Gastrocnemius medialis (tissue), 4 donors: Measurements from ENCODE around the gene TRIP11. TPM values are rescaled to one million over a fixed set of nuclear protein-coding genes. Genes with fewer than 3 reads are reported as not detected.

Experiments used
- ATAC-seq, 2 donors: fragments of 150-250 bp; one replicate each; pipeline ENCODE4 v1.9.1; 2016
- DNase-seq, 2 donors: peaks; one replicate each; pipeline ENCODE4 v3.0.0-alpha.2; 2019
- H3K27ac ChIP-seq, 4 donors: fragments of 200-600 bp; sonication (generic); 1 replicate in 1 of 4; 2 replicates in 3 of 4; pipeline ENCODE4 v1.5.1; 2016 to 2018; ENCODE audit warnings: mild to moderate bottlenecking in 2 of 4, moderate library complexity in 1 of 4
- H3K27me3 ChIP-seq, 3 donors: fragments of 200-600 bp; sonication (generic) in 2 of 3; 1 replicate in 1 of 3; 2 replicates in 2 of 3; pipeline versions ENCODE4 v1.5.1 to v1.6.0; 2016 to 2019; ENCODE audit warnings: mild to moderate bottlenecking in 1 of 3, moderate library complexity in 1 of 3
- H3K36me3 ChIP-seq, 2 donors: fragments of 200-600 bp; sonication (generic) in 1 of 2; one replicate each; pipeline ENCODE4 v1.5.1; 2017 to 2018
- H3K4me1 ChIP-seq, 2 donors: fragments of 200-600 bp; sonication (generic) in 1 of 2; one replicate each; pipeline ENCODE4 v1.5.1; 2016 to 2017; ENCODE audit warnings: mild to moderate bottlenecking in 2 of 2
- H3K4me3 ChIP-seq, 4 donors: fragments of 200-600 bp; sonication (generic) in 3 of 4; 1 replicate in 1 of 4; 2 replicates in 3 of 4; pipeline ENCODE4 v1.5.1; 2016 to 2019; ENCODE audit warnings: mild to moderate bottlenecking in 2 of 4
- H3K9me3 ChIP-seq, 3 donors: fragments of 200-600 bp; sonication (generic) in 2 of 3; 1 replicate in 1 of 3; 2 replicates in 2 of 3; pipeline ENCODE4 v1.5.1; 2016 to 2019
- CTCF ChIP-seq, 5 experiments: fragments of 450-650 bp in 3 of 5; fragments of 200-600 bp in 2 of 5; sonication (generic) in 2 of 5; IDR thresholded peaks in 4 of 5; conservative IDR thresholded peaks in 1 of 5; 1 replicate in 4 of 5; 2 replicates in 1 of 5; pipeline ENCODE4 v1.5.1; 2016 to 2019; ENCODE audit warnings: antibody characterized with exemption in 5 of 5, mild to moderate bottlenecking in 3 of 5, moderate library complexity in 3 of 5
- POLR2A ChIP-seq, 2 donors: fragments of 450-650 bp; IDR thresholded peaks; one replicate each; pipeline ENCODE4 v1.6.1; 2017; ENCODE audit warnings: antibody characterized with exemption in 2 of 2, mild to moderate bottlenecking in 2 of 2, moderate library complexity in 2 of 2
- in situ Hi-C, 4 donors: fragments of 200-750 bp; cut with MboI; loops; one replicate each; pipeline versions ENCODE4 v1.15.0 to v1.8.0; 2017; ENCODE audit warnings: low sequenced_read_pairs in 4 of 4
- intact Hi-C: fragments of 100-400 bp; cut with DNase I; formaldehyde crosslinking; loops from one replicate; pipeline ENCODE4 v1.15.1; 2023; ENCODE audit warnings: low total_unique reads
- total RNA-seq, 4 donors: library from RNA; depleted of rRNA; stranded (reverse); fragments of >200 nt; gene quantifications; one replicate each; pipeline versions ENCODE4 v1.1.0 to v1.2.3, GENCODE V29; 2016

Gene TRIP11
- total RNA-seq, 4 donors from 2014 or later = 22.0 to 39.6 (median 30.2) TPM

- no peak for DNase-seq
- Histone ChIP-seq H3K4me1 (peaks cover 24 to 26% of the 10 kb centered on the region in 2 donors), H3K27ac (no peak overlapping the region), H3K36me3 (peaks cover 0 to 30% of the 10 kb centered on the region in 2 donors), H3K4me3 (no peak overlapping the region), H3K9me3 (no peaks in the 10 kb centered on the region), H3K27me3 (no peaks in the 10 kb centered on the region)
- intact Hi-C loops (no loop called here), in situ Hi-C loops (loop anchor here in 1 of 4 donors (25.0 kb wide), 1 partner anchor 521 kb away; the partner anchor contains the start of gene PPP4R3A)
- no peak for TF ChIP-seq POLR2A (IDR thresholded peaks at IDR 0.05)
- no peak for TF ChIP-seq CTCF (IDR thresholded peaks at IDR 0.05 in 4 of 5, conservative IDR thresholded peaks at IDR 0.05 in 1 of 5)
- no peak for ATAC-seq
Measured at GRCh38 chr14:92033433-92033832, 6.4 kb downstream of the TRIP11 start.

DNA sequence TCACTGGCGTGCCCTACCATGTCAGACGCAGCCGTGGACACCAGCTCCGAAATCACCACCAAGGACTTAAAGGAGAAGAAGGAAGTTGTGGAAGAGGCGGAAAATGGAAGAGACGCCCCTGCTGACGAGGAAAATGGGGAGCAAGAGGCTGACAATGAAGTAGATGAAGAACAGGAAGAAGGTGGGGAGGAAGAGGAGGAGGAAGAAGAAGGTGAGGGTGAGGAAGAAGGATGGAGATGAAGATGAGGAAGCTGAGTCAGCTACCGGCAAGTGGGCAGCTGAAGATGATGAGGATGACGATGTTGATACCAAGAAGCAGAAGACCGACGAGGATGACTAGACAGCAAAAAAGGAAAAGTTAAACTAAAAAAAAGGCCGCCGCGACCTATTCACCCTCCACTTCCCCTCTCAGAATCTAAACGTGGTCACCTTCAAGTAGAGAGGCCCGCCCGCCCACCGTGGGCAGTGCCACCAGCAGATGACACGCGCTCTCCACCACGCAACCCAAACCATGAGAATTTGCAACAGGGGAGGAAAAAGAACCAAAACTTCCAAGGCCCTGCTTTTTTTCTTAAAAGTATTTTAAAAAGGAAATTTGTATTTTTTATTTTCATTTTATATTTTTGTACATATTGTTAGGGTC is 13.2 kb downstream of the TRIP11 start:
- H3K4me3 ChIP-seq = no peak overlapping the region
- no peak for DNase-seq
- no peaks in the 10 kb centered on the region for H3K9me3 ChIP-seq
- H3K36me3 ChIP-seq = peaks cover 0 to 24% of the 10 kb centered on the region in 2 donors
- in situ Hi-C loops = loop anchor here in 1 of 4 donors (25.0 kb wide), 1 partner anchor 514 kb away; the partner anchor contains the start of gene PPP4R3A
- ATAC-seq = no peak
- intact Hi-C loops = no loop called here
- H3K27ac ChIP-seq = no peak overlapping the region
- TF ChIP-seq CTCF (IDR thresholded peaks at IDR 0.05 in 4 of 5, conservative IDR thresholded peaks at IDR 0.05 in 1 of 5) (no peak), POLR2A (IDR thresholded peaks at IDR 0.05) (no peak)
- H3K4me1 ChIP-seq = no peaks in the 10 kb centered on the region
- no peaks in the 10 kb centered on the region for H3K27me3 ChIP-seq

DNA sequence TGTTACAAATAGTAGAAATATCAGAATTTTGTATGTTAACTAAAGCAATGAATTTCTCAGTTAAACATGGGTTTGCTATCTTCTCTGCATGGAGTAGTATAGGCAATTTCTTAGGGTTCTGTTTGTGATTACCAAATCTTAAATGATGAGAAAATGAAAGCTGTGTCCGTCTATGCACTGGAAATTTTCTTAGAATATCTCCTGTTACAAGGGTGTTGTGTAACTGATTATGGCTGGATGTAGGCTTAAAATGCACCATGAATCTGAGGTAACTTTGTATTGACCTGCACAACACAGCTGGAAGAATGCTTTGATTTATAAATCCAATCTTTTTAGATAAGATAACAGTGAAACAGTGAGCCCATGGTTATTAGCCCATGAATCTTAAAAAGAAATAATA is 17.8 kb downstream of the TRIP11 start:
- no peak for TF ChIP-seq POLR2A (IDR thresholded peaks at IDR 0.05)
- TF ChIP-seq CTCF (IDR thresholded peaks at IDR 0.05 in 4 of 5, conservative IDR thresholded peaks at IDR 0.05 in 1 of 5) = no peak
- ATAC-seq (no peak), DNase-seq (no peak)
- Histone ChIP-seq H3K27me3 (no peaks in the 10 kb centered on the region), H3K9me3 (no peaks in the 10 kb centered on the region), H3K27ac (no peak overlapping the region), H3K4me3 (no peak overlapping the region), H3K4me1 (no peaks in the 10 kb centered on the region), H3K36me3 (peaks cover 0 to 31% of the 10 kb centered on the region in 2 donors)
- in situ Hi-C loops (no loop called here), intact Hi-C loops (no loop called here)

DNA sequence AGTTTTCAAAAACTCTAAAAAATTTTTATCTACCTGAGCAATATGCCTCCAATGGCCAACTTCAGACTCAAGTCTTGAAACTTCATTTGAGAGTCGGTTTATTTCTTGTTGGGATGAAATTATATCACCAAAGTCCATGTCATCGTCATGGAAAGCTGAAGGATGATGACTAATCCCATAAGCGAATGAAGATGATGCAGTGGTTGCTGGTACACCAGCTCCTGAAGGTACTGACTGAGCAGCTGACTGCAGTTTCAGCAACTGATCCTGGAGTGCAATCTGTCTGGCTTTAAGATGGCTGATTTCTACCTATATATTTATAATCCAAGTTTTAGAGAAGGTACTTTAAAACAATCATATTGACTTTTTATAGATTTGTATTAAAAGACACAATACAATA is 18.3 kb downstream of the TRIP11 start:
- H3K9me3 ChIP-seq = no peaks in the 10 kb centered on the region
- no peaks in the 10 kb centered on the region for H3K4me1 ChIP-seq
- H3K36me3 ChIP-seq = peaks cover 0 to 34% of the 10 kb centered on the region in 2 donors
- ATAC-seq (no peak), DNase-seq (no peak)
- intact Hi-C loops (no loop called here), in situ Hi-C loops (no loop called here)
- no peak overlapping the region for H3K27ac ChIP-seq
- TF ChIP-seq CTCF (IDR thresholded peaks at IDR 0.05 in 4 of 5, conservative IDR thresholded peaks at IDR 0.05 in 1 of 5) = no peak
- no peak for TF ChIP-seq POLR2A (IDR thresholded peaks at IDR 0.05)
- no peaks in the 10 kb centered on the region for H3K27me3 ChIP-seq
- H3K4me3 ChIP-seq = no peak overlapping the region
